Measurements from ENCODE around the gene THEMIS2. TPM values are rescaled to one million over a fixed set of nuclear protein-coding genes. Genes with fewer than 3 reads are reported as not detected.

THEMIS2 gene
- polyA plus RNA-seq, 1 donor from 2014 or later: 0.26 TPM

DNA sequence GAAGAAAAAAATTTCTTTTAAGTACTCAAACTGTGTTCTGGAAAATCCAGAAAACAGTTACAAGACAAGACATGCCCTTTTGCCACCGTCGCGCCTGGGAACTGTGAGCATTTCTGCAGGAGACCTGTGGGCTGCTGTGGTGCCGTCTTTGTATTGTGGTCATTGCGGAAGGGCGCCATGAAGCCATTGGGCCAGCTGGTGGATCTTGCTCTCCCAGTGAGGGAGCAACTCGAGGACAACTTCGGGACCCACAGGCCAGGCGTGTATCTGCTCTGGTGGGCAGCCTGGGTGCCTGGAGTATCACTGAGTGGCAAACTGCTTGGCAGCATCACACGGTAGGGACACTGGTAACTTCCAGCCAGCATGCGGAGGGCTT, 3.8 kb upstream of the THEMIS2 start:
- Histone ChIP-seq H3K9me3 (ENCODE audit: low read length) (no peaks in the 10 kb centered on the region), H3F3A (ENCODE audit: insufficient read depth, low read length, poor library complexity, severe bottlenecking) (no peaks in the 10 kb centered on the region), H3K4me3 (ENCODE audit: low read length) (no peak overlapping the region), H3K9ac (ENCODE audit: low read length) (no peak overlapping the region), H3K4me2 (ENCODE audit: low read length) (no peak overlapping the region), H2AFZ (ENCODE audit: low read depth, low read length) (no peak overlapping the region), H3K27ac (ENCODE audit: low read length) (no peak overlapping the region), H3K36me3 (ENCODE audit: insufficient read depth, low read length) (no peaks in the 10 kb centered on the region), H4K20me1 (ENCODE audit: insufficient read depth) (no peaks in the 10 kb centered on the region), H3K27me3 (ENCODE audit: insufficient read depth, low read depth, low read length) (peaks cover 10% of the 10 kb centered on the region), H3K9me2 (ENCODE audit: insufficient read depth, low read length) (no peaks in the 10 kb centered on the region), H3K79me2 (replicated peaks; ENCODE audit: insufficient read depth, low read length) (no peaks in the 10 kb centered on the region)
- TF ChIP-seq TAF1 (IDR thresholded peaks at IDR 0.05; ENCODE audit: low read depth): no peak
- TF ChIP-seq POLR2AphosphoS5 (IDR thresholded peaks at IDR 0.05): no peak
- TF ChIP-seq, protein P1, sequence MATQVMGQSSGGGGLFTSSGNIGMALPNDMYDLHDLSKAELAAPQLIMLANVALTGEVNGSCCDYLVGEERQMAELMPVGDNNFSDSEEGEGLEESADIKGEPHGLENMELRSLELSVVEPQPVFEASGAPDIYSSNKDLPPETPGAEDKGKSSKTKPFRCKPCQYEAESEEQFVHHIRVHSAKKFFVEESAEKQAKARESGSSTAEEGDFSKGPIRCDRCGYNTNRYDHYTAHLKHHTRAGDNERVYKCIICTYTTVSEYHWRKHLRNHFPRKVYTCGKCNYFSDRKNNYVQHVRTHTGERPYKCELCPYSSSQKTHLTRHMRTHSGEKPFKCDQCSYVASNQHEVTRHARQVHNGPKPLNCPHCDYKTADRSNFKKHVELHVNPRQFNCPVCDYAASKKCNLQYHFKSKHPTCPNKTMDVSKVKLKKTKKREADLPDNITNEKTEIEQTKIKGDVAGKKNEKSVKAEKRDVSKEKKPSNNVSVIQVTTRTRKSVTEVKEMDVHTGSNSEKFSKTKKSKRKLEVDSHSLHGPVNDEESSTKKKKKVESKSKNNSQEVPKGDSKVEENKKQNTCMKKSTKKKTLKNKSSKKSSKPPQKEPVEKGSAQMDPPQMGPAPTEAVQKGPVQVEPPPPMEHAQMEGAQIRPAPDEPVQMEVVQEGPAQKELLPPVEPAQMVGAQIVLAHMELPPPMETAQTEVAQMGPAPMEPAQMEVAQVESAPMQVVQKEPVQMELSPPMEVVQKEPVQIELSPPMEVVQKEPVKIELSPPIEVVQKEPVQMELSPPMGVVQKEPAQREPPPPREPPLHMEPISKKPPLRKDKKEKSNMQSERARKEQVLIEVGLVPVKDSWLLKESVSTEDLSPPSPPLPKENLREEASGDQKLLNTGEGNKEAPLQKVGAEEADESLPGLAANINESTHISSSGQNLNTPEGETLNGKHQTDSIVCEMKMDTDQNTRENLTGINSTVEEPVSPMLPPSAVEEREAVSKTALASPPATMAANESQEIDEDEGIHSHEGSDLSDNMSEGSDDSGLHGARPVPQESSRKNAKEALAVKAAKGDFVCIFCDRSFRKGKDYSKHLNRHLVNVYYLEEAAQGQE (IDR thresholded peaks at IDR 0.05; ENCODE audit: borderline replicate concordance): no peak
- TF ChIP-seq, protein P2, sequence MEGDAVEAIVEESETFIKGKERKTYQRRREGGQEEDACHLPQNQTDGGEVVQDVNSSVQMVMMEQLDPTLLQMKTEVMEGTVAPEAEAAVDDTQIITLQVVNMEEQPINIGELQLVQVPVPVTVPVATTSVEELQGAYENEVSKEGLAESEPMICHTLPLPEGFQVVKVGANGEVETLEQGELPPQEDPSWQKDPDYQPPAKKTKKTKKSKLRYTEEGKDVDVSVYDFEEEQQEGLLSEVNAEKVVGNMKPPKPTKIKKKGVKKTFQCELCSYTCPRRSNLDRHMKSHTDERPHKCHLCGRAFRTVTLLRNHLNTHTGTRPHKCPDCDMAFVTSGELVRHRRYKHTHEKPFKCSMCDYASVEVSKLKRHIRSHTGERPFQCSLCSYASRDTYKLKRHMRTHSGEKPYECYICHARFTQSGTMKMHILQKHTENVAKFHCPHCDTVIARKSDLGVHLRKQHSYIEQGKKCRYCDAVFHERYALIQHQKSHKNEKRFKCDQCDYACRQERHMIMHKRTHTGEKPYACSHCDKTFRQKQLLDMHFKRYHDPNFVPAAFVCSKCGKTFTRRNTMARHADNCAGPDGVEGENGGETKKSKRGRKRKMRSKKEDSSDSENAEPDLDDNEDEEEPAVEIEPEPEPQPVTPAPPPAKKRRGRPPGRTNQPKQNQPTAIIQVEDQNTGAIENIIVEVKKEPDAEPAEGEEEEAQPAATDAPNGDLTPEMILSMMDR (IDR thresholded peaks at IDR 0.05; ENCODE audit: poor library complexity, severe bottlenecking): no peak
- TF ChIP-seq EP300 (conservative IDR thresholded peaks at IDR 0.05; ENCODE audit: poor library complexity, severe bottlenecking): no peak
- TF ChIP-seq EZH2 (IDR thresholded peaks at IDR 0.05; ENCODE audit: borderline replicate concordance, insufficient read depth, low read length, poor library complexity, severe bottlenecking): no peak
- TF ChIP-seq RAD21 (conservative IDR thresholded peaks at IDR 0.05): no peak

DNA sequence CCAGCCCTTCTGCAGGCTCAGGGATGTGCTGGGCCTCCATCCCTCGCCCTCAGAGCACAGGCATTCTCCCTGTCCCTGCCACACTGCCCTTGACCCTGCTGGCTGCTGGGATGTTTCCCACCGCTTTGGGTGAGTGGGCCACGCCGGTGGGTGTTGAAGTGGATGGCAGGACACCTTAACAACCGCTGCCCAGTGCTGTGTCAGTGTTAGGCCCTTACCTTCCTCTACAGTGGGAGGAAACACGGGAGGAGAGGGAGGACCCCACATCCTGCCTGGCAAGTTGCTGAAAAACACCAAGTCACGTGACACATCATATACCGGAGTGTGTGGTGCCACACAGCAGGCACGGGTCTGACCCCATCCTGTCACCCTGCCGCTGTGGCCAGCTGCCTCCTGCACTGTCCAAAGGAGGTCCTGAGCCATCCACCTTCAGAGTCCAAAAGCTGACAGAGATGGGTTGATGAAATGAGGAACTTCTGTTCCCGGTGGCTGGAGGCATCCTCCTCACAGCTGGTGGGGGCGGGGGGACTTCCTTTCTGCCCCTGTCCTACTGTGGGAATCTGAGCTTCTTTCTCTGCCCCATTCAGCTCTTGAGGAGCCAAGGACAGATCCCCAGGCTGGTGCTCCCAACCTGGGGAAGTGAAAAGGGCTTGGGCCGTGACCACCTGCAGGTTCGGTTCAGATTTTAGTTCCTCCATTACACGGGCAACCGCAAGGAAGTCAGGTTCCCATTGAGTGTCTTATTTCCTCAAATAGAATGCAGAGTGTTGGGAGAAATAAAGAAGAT, 3.2 kb upstream of the THEMIS2 start:
- Histone ChIP-seq H3K36me3 (ENCODE audit: insufficient read depth, low read length) (no peaks in the 10 kb centered on the region), H4K20me1 (ENCODE audit: insufficient read depth) (no peaks in the 10 kb centered on the region), H3K27ac (ENCODE audit: low read length) (no peak overlapping the region), H3K79me2 (replicated peaks; ENCODE audit: insufficient read depth, low read length) (no peaks in the 10 kb centered on the region), H3K4me2 (ENCODE audit: low read length) (no peak overlapping the region), H2AFZ (ENCODE audit: low read depth, low read length) (no peak overlapping the region), H3F3A (ENCODE audit: insufficient read depth, low read length, poor library complexity, severe bottlenecking) (no peaks in the 10 kb centered on the region), H3K9ac (ENCODE audit: low read length) (no peak overlapping the region), H3K9me3 (ENCODE audit: low read length) (no peaks in the 10 kb centered on the region), H3K4me3 (ENCODE audit: low read length) (no peak overlapping the region), H3K9me2 (ENCODE audit: insufficient read depth, low read length) (no peaks in the 10 kb centered on the region), H3K27me3 (ENCODE audit: insufficient read depth, low read depth, low read length) (peaks cover 10% of the 10 kb centered on the region)
- TF ChIP-seq SMC3 (conservative IDR thresholded peaks at IDR 0.05; ENCODE audit: poor library complexity): no peak
- TF ChIP-seq MXI1 (conservative IDR thresholded peaks at IDR 0.05; ENCODE audit: poor library complexity, severe bottlenecking): no peak
- TF ChIP-seq RAD21 (conservative IDR thresholded peaks at IDR 0.05): no peak
- no peak for TF ChIP-seq POLR2AphosphoS5 (IDR thresholded peaks at IDR 0.05)
- TF ChIP-seq, protein P2 (IDR thresholded peaks at IDR 0.05; ENCODE audit: poor library complexity, severe bottlenecking): no peak
- no peak for TF ChIP-seq TAF1 (IDR thresholded peaks at IDR 0.05; ENCODE audit: low read depth)
- TF ChIP-seq EZH2 (IDR thresholded peaks at IDR 0.05; ENCODE audit: borderline replicate concordance, insufficient read depth, low read length, poor library complexity, severe bottlenecking): no peak
- no peak for TF ChIP-seq EP300 (conservative IDR thresholded peaks at IDR 0.05; ENCODE audit: poor library complexity, severe bottlenecking)
- TF ChIP-seq, protein P1 (IDR thresholded peaks at IDR 0.05; ENCODE audit: borderline replicate concordance): no peak

Data from neural cell (in vitro differentiated cells).